Stimulated activated CD4-positive, alpha-beta T cell treated with anti-CD3 and anti-CD28 coated beads, Interleukin-4, amount 100 ng/mL, for 4 hours (primary cell): ENCODE results near the gene TRIO.
A peak's percentile ranks its signal among the peaks of the same experiment; 100 is the strongest.

Experiments used
- DNase-seq, 2 experiments: peaks; one replicate each; pipeline ENCODE4 v3.0.0-alpha.2; 2020

Gene TRIO

GRCh38 chr5:14123974-14124482 lies 19.1 kb upstream of the TRIO start:
- DNase-seq = no peak

- no peak for DNase-seq
These were observed 17.9 kb upstream of the TRIO start for GRCh38 chr5:14125262-14125661.

- no peak for DNase-seq
These were observed 15.6 kb upstream of the TRIO start for GRCh38 chr5:14127587-14127986.

- DNase-seq = no peak
These were observed 15.1 kb upstream of the TRIO start for GRCh38 chr5:14128079-14128478.

GRCh38 chr5:14129123-14129522 lies 14.0 kb upstream of the TRIO start:
- DNase-seq = no peak

- no peak for DNase-seq
These were observed 11.2 kb upstream of the TRIO start for GRCh38 chr5:14131855-14132503.

- no peak for DNase-seq
These were observed 9.7 kb upstream of the TRIO start for GRCh38 chr5:14133394-14133793.

GRCh38 chr5:14134083-14134482 lies 9.1 kb upstream of the TRIO start:
- DNase-seq = no peak

- no peak for DNase-seq
These were observed 8.4 kb upstream of the TRIO start for GRCh38 chr5:14134771-14135170.

GRCh38 chr5:14135621-14136020 lies 7.5 kb upstream of the TRIO start:
- DNase-seq = no peak

GRCh38 chr5:14136228-14136627 lies 6.9 kb upstream of the TRIO start:
- no peak for DNase-seq

GRCh38 chr5:14138608-14139540 lies 4.3 kb upstream of the TRIO start:
- no peak for DNase-seq

- no peak for DNase-seq
These were observed 1.4 kb upstream of the TRIO start for GRCh38 chr5:14141764-14142163.

GRCh38 chr5:14142202-14142826 lies 828 bp upstream of the TRIO start:
- DNase-seq = no peak

- no peak for DNase-seq
These were observed 351 bp downstream of the TRIO start for GRCh38 chr5:14143546-14143840.

GRCh38 chr5:14143841-14144585 lies 871 bp downstream of the TRIO start:
- DNase-seq = peak; percentile 21 to 32

- peak; percentile 10 to 21 for DNase-seq
These were observed 1.7 kb downstream of the TRIO start for GRCh38 chr5:14144586-14145434.

- no peak for DNase-seq
These were observed 2.5 kb downstream of the TRIO start for GRCh38 chr5:14145435-14146334.

GRCh38 chr5:14146725-14147124 lies 3.6 kb downstream of the TRIO start:
- no peak for DNase-seq

GRCh38 chr5:14147210-14147609 lies 4.1 kb downstream of the TRIO start:
- DNase-seq = no peak

- DNase-seq = no peak
These were observed 5.3 kb downstream of the TRIO start for GRCh38 chr5:14148483-14148882.
